ENCODE measurements around the gene SPEG. TPM values are rescaled to one million over a fixed set of nuclear protein-coding genes. Genes with fewer than 3 reads are reported as not detected.
A peak's percentile ranks its signal among the peaks of the same experiment; 100 is the strongest.

The SPEG gene
- total and polyA plus RNA-seq, 2 of the 8 experiments (the other 6 are each of a cell fraction or from before 2014, with no cell fraction given), result 19.9 to 32.0 TPM

DNA sequence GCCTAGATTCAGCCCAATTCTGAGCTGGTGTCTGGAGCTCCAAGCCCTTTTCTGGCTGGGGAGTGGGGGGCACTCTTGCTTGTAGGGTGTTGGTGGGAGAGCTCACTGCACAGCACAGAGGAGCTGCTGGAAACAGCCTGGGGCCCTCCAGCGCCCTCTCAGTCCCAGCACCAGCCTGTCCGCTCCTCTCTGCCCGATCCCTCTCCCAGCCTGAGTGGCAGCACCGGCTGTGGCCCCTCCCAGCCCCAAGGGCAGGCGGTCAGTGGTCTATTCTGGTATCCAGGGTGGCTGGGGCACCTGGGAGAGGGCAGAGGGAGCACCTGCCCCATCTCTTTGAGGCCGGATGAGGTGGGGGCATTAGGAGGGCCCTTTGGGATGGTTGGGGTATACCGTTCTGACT is 29.7 kb upstream of the SPEG start:
- no peak overlapping the region for H3K4me2 ChIP-seq (ENCODE audit: insufficient read depth in 1 of 2, low read depth in 2 of 2, low read length in 2 of 2)
- POLR2A ChIA-PET (ENCODE audit: partially characterized antibody), result interaction anchor here (0.7 to 3.7 kb wide), 7 partner anchors 12 to 125 kb away, joined by 3 to 30 read pairs (median 3); partner anchors contain the start of genes DES, DNPEP and SPEG
- 64% methylated on average over 2 of the region's 7 CpGs; no CpG with 5 or more reads in 1 of the 2 experiments for WGBS, 2 experiments (ENCODE audit: extremely low coverage in 1 of 2, insufficient coverage in 1 of 2, insufficient read length in 1 of 2, insufficient replicate concordance in 2 of 2, low coverage in 1 of 2, low lambda C conversion rate in 2 of 2, missing lambda C conversion rate in 1 of 2)
- H4K5ac ChIP-seq (ENCODE audit: insufficient read length, low read depth, low read length), result no peak overlapping the region
- H3K79me1 ChIP-seq (ENCODE audit: low read depth, low read length), result no peaks in the 10 kb centered on the region
- no peak overlapping the region for H2AK5ac ChIP-seq (ENCODE audit: low read depth, low read length)
- no peaks in the 10 kb centered on the region for H3K23me2 ChIP-seq (ENCODE audit: low read depth, low read length)
- H3K4ac ChIP-seq (replicated peaks; ENCODE audit: insufficient read length, low read depth, low read length), result no peak overlapping the region
- peak overlapping the region; percentile 54 for H4K91ac ChIP-seq (replicated peaks; ENCODE audit: insufficient read length, low read length)
- no peak overlapping the region for H3K23ac ChIP-seq (ENCODE audit: insufficient read length)
- H4K20me1 ChIP-seq (replicated peaks in 1 of 2; ENCODE audit: control insufficient read depth in 1 of 2, insufficient read depth in 2 of 2, low read length in 2 of 2), result no peaks in the 10 kb centered on the region
- no peaks in the 10 kb centered on the region for H3K9me3 ChIP-seq (ENCODE audit: insufficient read depth in 2 of 2, low read depth in 1 of 2, low read length in 1 of 2)
- H3K18ac ChIP-seq (ENCODE audit: extremely low read depth, low read length), result peak overlapping the region; percentile 38; the same call in 1 of the 2 replicates
- no peaks in the 10 kb centered on the region for H3K36me3 ChIP-seq (ENCODE audit: control insufficient read depth in 2 of 4, insufficient read depth in 4 of 4, low read length in 3 of 4)
- no peak overlapping the region; the same call in 1 of the 2 replicates for H2BK20ac ChIP-seq (ENCODE audit: low read length)
- DNase-seq (ENCODE audit: low read depth in 1 of 2, low spot score in 2 of 2) (peak in 1 of 2 experiments; percentile 65), FAIRE-seq (no peak)
- H3K27me3 ChIP-seq (replicated peaks in 1 of 4; ENCODE audit: control insufficient read depth in 3 of 4, extremely low read depth in 1 of 4, insufficient read depth in 3 of 4, low read length in 3 of 4), result peaks cover 0 to 2% (median 0%) of the 10 kb centered on the region in 4 experiments; a peak in 1 of 7 replicates
- no peak overlapping the region for H2BK12ac ChIP-seq (ENCODE audit: low read depth, low read length)
- H3K14ac ChIP-seq (ENCODE audit: insufficient read length), result no peak overlapping the region
- peak overlapping the region; percentile 72; the same call in 1 of the 2 replicates for H2BK5ac ChIP-seq (ENCODE audit: low read depth, low read length)
- no peak overlapping the region for H2BK15ac ChIP-seq (ENCODE audit: low read length)
- no peak overlapping the region for H3K9ac ChIP-seq (replicated peaks in 1 of 4; ENCODE audit: extremely low read depth in 1 of 4, low read depth in 3 of 4, low read length in 3 of 4)
- H3K79me2 ChIP-seq (ENCODE audit: control insufficient read depth in 1 of 2, insufficient read depth in 2 of 2, low read length in 2 of 2), result no peaks in the 10 kb centered on the region
- no peak overlapping the region for H3K27ac ChIP-seq (ENCODE audit: low read depth, low read length)
- H3K4me1 ChIP-seq (replicated peaks in 1 of 4; ENCODE audit: control insufficient read depth in 3 of 4, insufficient read depth in 4 of 4, low read length in 3 of 4), result peaks cover 0 to 16% (median 6%) of the 10 kb centered on the region in 4 experiments; a peak in 6 of 7 replicates
- CTCF ChIA-PET (ENCODE audit: partially characterized antibody), result interaction anchor here (0.8 to 13.0 kb wide), 29 partner anchors 9 to 375 kb away, joined by 3 to 407 read pairs (median 26); partner anchors contain the start of genes CHPF, DES, DNPEP and GMPPA
- H3K4me3 ChIP-seq (ENCODE audit: extremely low read depth in 1 of 4, insufficient read depth in 2 of 4, low read depth in 3 of 4, low read length in 4 of 4), result no peak overlapping the region
- H3K56ac ChIP-seq (replicated peaks; ENCODE audit: insufficient read length, low read depth, low read length), result no peak overlapping the region
- 0 out of 2 replicates have a peak overlapping the region, but pooled peaks have one; percentile 45 for H4K8ac ChIP-seq (ENCODE audit: extremely low read depth, insufficient read depth, low read length)
- H2AFZ ChIP-seq (ENCODE audit: low read length), result 0 out of 2 replicates have a peak overlapping the region, but pooled peaks have one; percentile 2
- TF ChIP-seq CTCF (IDR thresholded peaks at IDR 0.05; ENCODE audit: control extremely low read depth in 1 of 3, insufficient read depth in 1 of 3, low read depth in 1 of 3, low read length in 3 of 3) (peak in 2 of 3 experiments; percentile 14 to 20; a peak in 1 of 4 replicates), ASH2L (IDR thresholded peaks at IDR 0.05; ENCODE audit: low read length) (no peak), MAX (IDR thresholded peaks at IDR 0.05) (0 out of 2 replicates have a peak, but pooled peaks have one; percentile 10), POU5F1 (IDR thresholded peaks at IDR 0.05; ENCODE audit: low read depth, low read length) (no peak), CBX8 (IDR thresholded peaks at IDR 0.05; ENCODE audit: borderline replicate concordance, low read depth, low read length) (no peak)
- H2BK120ac ChIP-seq (replicated peaks; ENCODE audit: low read depth, low read length), result no peak overlapping the region
